GM19351 (cell line): ENCODE results near the gene RERE.
"Not testable (repeated sequence)": the region's sequence is repeated elsewhere in the genome, so short reads cannot be mapped to it uniquely, and the experiment has no call there.

Experiments
- ATAC-seq: cut with Tn5 transposase; IDR thresholded peaks from one replicate; pipeline ENCODE4 v1.9.1; 2021; ENCODE audit warnings: mild to moderate bottlenecking, moderate library complexity; ENCODE audit not compliant: unreplicated experiment

The RERE gene

GRCh38 chr1:8809342-8809736, 8.1 kb downstream of the RERE start:
- ATAC-seq, result no peak

- ATAC-seq, result no peak
Measured at GRCh38 chr1:8807004-8807403, 10.4 kb downstream of the RERE start.

GRCh38 chr1:8800416-8800815, 17.0 kb downstream of the RERE start:
- ATAC-seq, result no peak

- ATAC-seq, result no peak
Measured at GRCh38 chr1:8797216-8797615, 20.2 kb downstream of the RERE start.

- no peak for ATAC-seq
Measured at GRCh38 chr1:8796812-8797211, 20.6 kb downstream of the RERE start.

- ATAC-seq, result no peak
Measured at GRCh38 chr1:8794605-8795004, 22.8 kb downstream of the RERE start.

- ATAC-seq, result no peak
Measured at GRCh38 chr1:8791819-8792218, 25.6 kb downstream of the RERE start.

GRCh38 chr1:8790987-8791386, 26.5 kb downstream of the RERE start:
- no peak for ATAC-seq

- ATAC-seq, result no peak
Measured at GRCh38 chr1:8790478-8790877, 27.0 kb downstream of the RERE start.

GRCh38 chr1:8789314-8790214, 27.9 kb downstream of the RERE start:
- ATAC-seq, result no peak

GRCh38 chr1:8787218-8787617, 30.2 kb downstream of the RERE start:
- ATAC-seq, result no peak

GRCh38 chr1:8786204-8786603, 31.2 kb downstream of the RERE start:
- ATAC-seq, result not testable (repeated sequence)

- no peak for ATAC-seq
Measured at GRCh38 chr1:8782955-8783354, 34.5 kb downstream of the RERE start.

GRCh38 chr1:8782001-8782620, 35.3 kb downstream of the RERE start:
- no peak for ATAC-seq

GRCh38 chr1:8780405-8780804, 37.0 kb downstream of the RERE start:
- ATAC-seq, result no peak

GRCh38 chr1:8777867-8778266, 39.6 kb downstream of the RERE start:
- no peak for ATAC-seq

- no peak for ATAC-seq
Measured at GRCh38 chr1:8776104-8776503, 41.3 kb downstream of the RERE start.

GRCh38 chr1:8767006-8767405, 50.4 kb downstream of the RERE start:
- no peak for ATAC-seq

GRCh38 chr1:8765198-8765597, 52.2 kb downstream of the RERE start:
- no peak for ATAC-seq

GRCh38 chr1:8764293-8764937, 53.0 kb downstream of the RERE start:
- no peak for ATAC-seq

- ATAC-seq, result peak; percentile 59
Measured at GRCh38 chr1:8763888-8764287, 53.6 kb downstream of the RERE start.

GRCh38 chr1:8754993-8755392, 62.4 kb downstream of the RERE start:
- ATAC-seq, result no peak
